HFF-Myc (cell line): Measurements from ENCODE around the gene C1QB.

Experiments
- DNase-seq: peaks from one replicate; pipeline ENCODE4 v3.0.0-alpha.2; 2011; ENCODE audit warnings: low read depth; ENCODE audit errors: extremely low read depth
- H3K4me3 ChIP-seq: replicated peaks from 2 replicates; pipeline ENCODE4 v1.5.1; 2011; ENCODE audit warnings: low read depth, mild to moderate bottlenecking, control low read depth, low read length
- CTCF ChIP-seq: IDR thresholded peaks from 2 replicates; pipeline ENCODE4 v1.5.1; 2012; ENCODE audit warnings: mild to moderate bottlenecking, low read depth, low read length, control low read depth; ENCODE audit errors: missing control alignments

C1QB gene

GRCh38 chr1:22676916-22677583 lies 24.0 kb downstream of the C1QB start:
- no peak overlapping the region for H3K4me3 ChIP-seq
- TF ChIP-seq CTCF, result no peak
- no peak for DNase-seq

DNA sequence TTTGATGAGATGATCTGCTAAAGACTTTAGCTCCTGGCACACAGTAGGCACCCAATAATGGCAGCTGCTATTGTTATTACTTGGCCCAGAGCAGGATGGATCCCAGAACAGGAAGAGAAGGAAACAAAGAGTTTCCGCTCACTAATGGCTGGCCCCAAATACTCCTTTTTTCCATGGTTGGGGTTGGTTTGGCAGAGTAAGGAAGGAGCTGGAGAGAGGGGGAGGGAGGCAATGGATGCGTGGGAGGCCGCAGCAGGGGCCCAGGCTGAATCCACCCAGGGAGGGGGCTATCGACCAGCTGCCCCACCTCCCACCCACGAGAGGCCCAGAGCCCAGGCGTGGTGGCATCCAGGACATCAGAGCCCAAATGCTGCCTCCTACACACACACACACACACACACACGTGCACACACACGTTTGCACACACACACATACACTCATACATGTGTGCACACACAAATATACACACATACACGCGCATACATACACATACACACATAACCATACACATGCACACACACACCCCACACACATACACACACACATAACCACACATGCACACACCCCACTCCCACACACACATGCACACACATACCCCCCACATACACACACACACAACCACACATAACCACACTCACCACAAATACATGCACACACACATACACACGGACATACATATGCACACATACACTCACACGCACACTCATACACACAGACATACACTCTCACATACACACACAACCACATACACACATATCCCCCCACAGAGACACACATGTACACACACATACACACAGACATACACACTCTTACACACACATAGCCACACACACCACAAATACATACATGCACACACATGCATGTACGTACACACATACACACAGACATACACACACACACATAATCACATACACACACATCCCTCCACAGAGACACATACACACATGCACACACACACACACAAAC lies 25.2 kb downstream of the C1QB start:
- no peak overlapping the region for H3K4me3 ChIP-seq
- TF ChIP-seq CTCF, result no peak
- DNase-seq, result no peak

GRCh38 chr1:22680726-22681125 lies 27.7 kb downstream of the C1QB start:
- DNase-seq, result no peak
- H3K4me3 ChIP-seq, result no peak overlapping the region

GRCh38 chr1:22681556-22682276 lies 28.7 kb downstream of the C1QB start:
- no peak overlapping the region for H3K4me3 ChIP-seq
- TF ChIP-seq CTCF, result no peak
- no peak for DNase-seq

More at GRCh38 chr1:22680726-22681125, 27.7 kb downstream of the C1QB start:
- TF ChIP-seq CTCF, result no peak

DNA sequence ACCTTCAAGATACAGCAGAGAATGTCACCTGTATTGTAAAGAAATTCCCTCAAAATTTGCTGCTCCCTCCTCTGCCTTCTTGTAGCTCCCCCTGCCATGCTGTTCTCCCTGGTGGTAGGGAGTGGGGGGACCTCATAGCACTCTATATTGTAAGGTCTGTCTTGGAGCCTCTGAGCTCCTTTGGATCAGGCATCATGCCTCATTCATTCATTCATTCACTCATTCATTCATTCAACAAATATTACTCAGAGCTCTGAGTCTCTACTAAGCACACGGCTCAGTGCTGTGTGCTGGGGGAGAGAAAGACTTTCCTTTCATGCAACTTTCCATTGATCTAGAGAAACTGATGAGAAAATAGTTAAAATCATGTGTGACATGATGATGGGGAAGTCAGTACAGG lies 30.5 kb downstream of the C1QB start:
- DNase-seq, result no peak
- TF ChIP-seq CTCF, result no peak
- H3K4me3 ChIP-seq, result no peak overlapping the region

DNA sequence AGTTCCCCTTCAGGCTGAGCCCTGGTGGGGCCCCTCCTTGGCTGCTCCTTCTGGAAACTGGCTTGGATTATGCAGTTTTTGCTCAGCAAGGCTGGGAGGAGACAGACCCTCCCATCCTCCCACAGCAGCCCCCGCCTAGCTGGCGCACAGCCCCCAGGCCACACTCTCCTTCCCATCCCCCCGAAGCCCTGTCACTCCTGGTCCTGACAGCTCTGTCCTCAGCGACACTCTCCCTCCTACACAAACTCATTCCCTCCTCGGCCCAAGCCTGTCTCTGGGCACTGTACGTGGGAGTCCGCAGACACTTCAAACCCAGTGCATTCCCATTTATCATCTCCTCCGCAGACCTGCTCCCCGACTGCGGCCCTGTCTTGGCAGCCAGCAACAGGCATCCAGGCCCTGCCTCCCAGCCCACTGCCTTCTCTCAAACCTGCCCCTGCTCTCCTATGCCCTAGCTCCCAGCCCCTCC lies 32.6 kb downstream of the C1QB start:
- H3K4me3 ChIP-seq, result no peak overlapping the region
- no peak for DNase-seq
- TF ChIP-seq CTCF, result no peak
